Naive thymus-derived CD8-positive, alpha-beta T cell (primary cell): ENCODE data around the gene DNAH8. TPM values are rescaled to one million over a fixed set of nuclear protein-coding genes. Genes with fewer than 3 reads are reported as not detected.

Experiments used
- ATAC-seq, 2 donors: fragments of 150-1000 bp; cut with Tn5 transposase in 1 of 2; sonication (Bioruptor Pico), chemical (Tn5 transposase) in 1 of 2; 1 replicate in 1 of 2; 2 replicates in 1 of 2; pipeline ENCODE4 v1.10.0; 2021; ENCODE audit warnings: mild to moderate bottlenecking in 2 of 2, moderate library complexity in 2 of 2
- POLR2A ChIA-PET: fragments of 350-600 bp; sonication (Branson Sonifier 250); formaldehyde crosslinking; loops from one replicate; lab custom pipeline; 2021; ENCODE audit warnings: antibody characterized with exemption; lab: Charles Lee
- DNase-seq, 10 donors: peaks; one replicate each; pipeline versions ENCODE4 v3.0.0 to v3.0.0-alpha.2; 2020 to 2022
- H3K27ac Mint-ChIP-seq, 10 donors: one replicate each; pipeline ENCODE4 v1.8.0; 2020 to 2022; ENCODE audit warnings: mild to moderate bottlenecking in 10 of 10, mixed read lengths in 10 of 10, moderate library complexity in 4 of 10, inconsistent platforms in 1 of 10
- H3K27me3 Mint-ChIP-seq, 5 donors: one replicate each; pipeline ENCODE4 v1.8.0; 2021 to 2022; ENCODE audit warnings: mixed read lengths in 5 of 5
- H3K36me3 Mint-ChIP-seq, 3 donors: one replicate each; pipeline ENCODE4 v1.8.0; 2020 to 2022; ENCODE audit warnings: mixed read lengths in 3 of 3, mild to moderate bottlenecking in 2 of 3, inconsistent platforms in 1 of 3
- H3K4me1 Mint-ChIP-seq, 4 donors: one replicate each; pipeline ENCODE4 v1.8.0; 2021 to 2022; ENCODE audit warnings: mixed read lengths in 4 of 4
- H3K4me3 Mint-ChIP-seq, 10 donors: one replicate each; pipeline ENCODE4 v1.8.0; 2020 to 2022; ENCODE audit warnings: mild to moderate bottlenecking in 10 of 10, mixed read lengths in 10 of 10, moderate library complexity in 6 of 10, inconsistent platforms in 1 of 10
- H3K9me3 Mint-ChIP-seq, 9 donors: one replicate each; pipeline ENCODE4 v1.8.0; 2020 to 2022; ENCODE audit warnings: mixed read lengths in 9 of 9, mild to moderate bottlenecking in 3 of 9, inconsistent platforms in 1 of 9, moderate library complexity in 1 of 9
- polyA plus RNA-seq, 3 donors: library from polyadenylated mRNA; unstranded; fragments of 300-500 nt; fragmentation: Illumina TruSeq; gene quantifications; one replicate each; pipeline ENCODE4 v1.2.3, GENCODE V29; 2021
- total RNA-seq, 8 experiments: library from RNA in 2 of 8; stranded (reverse) in 2 of 8; gene quantifications; one replicate each; pipeline ENCODE4 v1.2.3 and lab custom pipeline; 2021 to 2026

DNAH8 gene
- total and polyA plus RNA-seq, 5 experiments from 2014 or later: not detected

- DNase-seq (no peak), ATAC-seq (no peak)
- Mint-ChIP-seq H3K27ac (no peak overlapping the region), H3K9me3 (no peaks in the 10 kb centered on the region), H3K4me3 (no peak overlapping the region), H3K4me1 (peaks cover 0 to 4% (median under 1%) of the 10 kb centered on the region in 4 donors), H3K36me3 (no peaks in the 10 kb centered on the region), H3K27me3 (peaks cover 28 to 69% (median 48%) of the 10 kb centered on the region in 5 donors)
- POLR2A ChIA-PET: no interaction called here
These were observed 322.6 kb downstream of the DNAH8 start for GRCh38 chr6:39037707-39038106.

- peaks cover 18 to 59% (median 42%) of the 10 kb centered on the region in 5 donors for H3K27me3 Mint-ChIP-seq
- H3K36me3 Mint-ChIP-seq: no peaks in the 10 kb centered on the region
- no peak for ATAC-seq
- no peak for DNase-seq
- no peak overlapping the region for H3K4me3 Mint-ChIP-seq
- POLR2A ChIA-PET: no interaction called here
- H3K4me1 Mint-ChIP-seq: peaks cover 0 to 4% (median under 1%) of the 10 kb centered on the region in 4 donors
- no peaks in the 10 kb centered on the region for H3K9me3 Mint-ChIP-seq
- no peak overlapping the region for H3K27ac Mint-ChIP-seq
These were observed 325.1 kb downstream of the DNAH8 start for GRCh38 chr6:39040080-39040673.

DNA sequence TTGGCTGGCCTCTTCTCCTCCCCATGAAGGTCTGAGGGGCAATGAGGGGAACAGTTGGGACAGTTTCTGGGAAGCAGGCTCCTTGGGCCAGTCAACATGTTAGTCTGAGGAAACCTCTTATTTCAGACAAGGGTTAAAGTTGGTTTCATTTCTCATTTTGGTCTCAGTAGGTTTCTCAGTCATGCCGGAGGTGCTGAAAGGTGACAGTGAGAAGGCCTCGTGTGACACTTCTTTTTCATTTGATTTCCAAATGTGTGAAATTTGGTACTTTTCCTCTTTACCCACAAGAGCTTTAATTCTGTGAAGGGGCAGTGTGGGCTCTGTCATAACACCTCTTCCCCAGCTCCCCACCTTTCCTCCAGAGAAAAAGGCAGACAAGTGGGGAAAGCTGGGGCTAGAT, 326.0 kb downstream of the DNAH8 start:
- DNase-seq (no peak), ATAC-seq (no peak)
- Mint-ChIP-seq H3K9me3 (no peaks in the 10 kb centered on the region), H3K27ac (no peak overlapping the region), H3K27me3 (peaks cover 18 to 59% (median 42%) of the 10 kb centered on the region in 5 donors), H3K4me3 (no peak overlapping the region), H3K36me3 (no peaks in the 10 kb centered on the region), H3K4me1 (peaks cover 0 to 4% (median under 1%) of the 10 kb centered on the region in 4 donors)
- POLR2A ChIA-PET: no interaction called here

DNA sequence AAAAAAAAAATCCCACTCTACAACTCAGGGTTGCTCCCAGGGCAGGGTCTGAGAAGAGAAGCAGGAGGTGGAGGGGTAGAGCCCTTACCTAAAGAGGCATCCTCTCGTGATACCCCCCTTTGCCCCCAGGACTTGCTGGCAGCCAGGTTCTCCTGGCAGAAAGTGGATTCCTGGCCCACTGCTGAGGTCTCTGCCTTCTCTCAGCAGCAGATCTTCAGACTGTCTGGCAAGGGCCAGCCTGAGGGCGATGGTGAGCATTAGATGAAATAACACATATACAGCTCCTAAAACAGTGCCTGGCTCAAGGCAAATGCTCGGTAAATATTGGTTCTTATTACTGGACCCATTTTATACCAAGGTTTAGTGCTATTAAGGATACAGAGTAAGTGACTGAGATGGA, 328.7 kb downstream of the DNAH8 start:
- POLR2A ChIA-PET: no interaction called here

GRCh38 chr6:39044181-39044580, 329.1 kb downstream of the DNAH8 start:
- Mint-ChIP-seq H3K4me3 (no peak overlapping the region), H3K4me1 (peaks cover 1 to 9% (median 4%) of the 10 kb centered on the region in 4 donors), H3K27me3 (peaks cover 7 to 38% (median 29%) of the 10 kb centered on the region in 5 donors), H3K36me3 (no peaks in the 10 kb centered on the region), H3K9me3 (no peaks in the 10 kb centered on the region), H3K27ac (no peak overlapping the region)
- ATAC-seq (no peak), DNase-seq (no peak)
- POLR2A ChIA-PET: no interaction called here

More for the DNA sequence above, 328.7 kb downstream of the DNAH8 start:
- Mint-ChIP-seq H3K9me3 (no peaks in the 10 kb centered on the region), H3K4me1 (peaks cover 0 to 8% (median 1%) of the 10 kb centered on the region in 4 donors), H3K27ac (no peak overlapping the region), H3K4me3 (no peak overlapping the region), H3K27me3 (peaks cover 9 to 39% (median 31%) of the 10 kb centered on the region in 5 donors), H3K36me3 (no peaks in the 10 kb centered on the region)
- no peak for ATAC-seq
- no peak for DNase-seq

- Mint-ChIP-seq H3K9me3 (no peaks in the 10 kb centered on the region), H3K4me1 (peaks cover 17 to 32% (median 27%) of the 10 kb centered on the region in 4 donors), H3K4me3 (peak overlapping the region; percentile 24 to 84 (median 62)), H3K36me3 (no peaks in the 10 kb centered on the region), H3K27me3 (peaks cover 12 to 46% (median 33%) of the 10 kb centered on the region in 5 donors), H3K27ac (no peak overlapping the region)
- no peak for DNase-seq
- no peak for ATAC-seq
- POLR2A ChIA-PET: no interaction called here
These were observed 332.6 kb downstream of the DNAH8 start for GRCh38 chr6:39047434-39048327.

- H3K4me1 Mint-ChIP-seq: peaks cover 17 to 36% (median 30%) of the 10 kb centered on the region in 4 donors
- no peaks in the 10 kb centered on the region for H3K36me3 Mint-ChIP-seq
- ATAC-seq (peak in 1 of 2 donors; percentile 42), DNase-seq (no peak)
- H3K4me3 Mint-ChIP-seq: peak within 1 kb of the TSS; percentile 49 to 87 (median 66)
- peak within 1 kb of the TSS in 1 of 10 donors; percentile 69 for H3K27ac Mint-ChIP-seq
- H3K27me3 Mint-ChIP-seq: peaks cover 12 to 50% (median 28%) of the 10 kb centered on the region in 5 donors
- H3K9me3 Mint-ChIP-seq: no peaks in the 10 kb centered on the region
- POLR2A ChIA-PET: no interaction called here
These were observed 333.6 kb downstream of the DNAH8 start, which contains the start of gene GLP1R for GRCh38 chr6:39048481-39049399. Gene GLP1R (plus strand): TSS chr6:39048781. CDS start chr6:39048841, 60 bp downstream.

DNA sequence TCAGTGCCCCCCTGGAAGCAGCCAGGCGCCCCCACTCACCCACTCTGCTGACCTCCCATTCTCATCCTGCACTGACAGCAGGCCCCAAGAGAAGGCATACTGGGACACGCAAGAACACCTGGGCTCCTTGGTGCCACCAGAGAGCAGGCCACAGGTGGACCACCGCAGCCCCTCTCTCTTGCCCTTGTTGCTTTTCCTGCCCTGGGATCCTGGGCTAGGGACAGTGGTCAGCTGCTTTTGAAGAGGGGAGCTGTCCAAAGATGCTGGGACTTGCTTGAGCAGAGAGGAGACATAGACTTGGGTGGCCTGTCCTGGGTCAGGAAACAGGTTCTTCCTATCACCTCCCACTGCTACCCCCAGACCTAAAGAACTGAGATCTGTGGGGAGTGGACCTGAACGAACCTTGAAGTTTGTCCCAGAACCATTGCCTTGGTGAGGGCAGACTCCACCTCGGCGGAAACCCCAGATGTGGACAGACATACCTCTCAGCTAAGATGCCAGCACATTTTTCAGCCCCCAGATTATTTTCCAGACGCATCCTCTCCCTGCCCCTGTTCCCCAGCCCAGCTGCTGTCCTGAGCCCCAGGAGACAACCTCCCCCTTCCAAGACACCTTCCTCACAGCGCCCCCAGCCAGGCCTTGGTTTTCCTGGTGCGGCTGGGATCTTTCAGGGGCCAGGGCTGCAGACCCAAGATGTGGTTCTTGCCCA, 334.6 kb downstream of the DNAH8 start:
- Mint-ChIP-seq H3K4me3 (peak overlapping the region in 9 of 10 donors; percentile 30 to 87 (median 66)), H3K27me3 (peaks cover 12 to 57% (median 31%) of the 10 kb centered on the region in 5 donors), H3K4me1 (peaks cover 17 to 36% (median 31%) of the 10 kb centered on the region in 4 donors), H3K27ac (no peak overlapping the region), H3K36me3 (no peaks in the 10 kb centered on the region), H3K9me3 (no peaks in the 10 kb centered on the region)
- DNase-seq (no peak), ATAC-seq (no peak)
- POLR2A ChIA-PET: no interaction called here

DNA sequence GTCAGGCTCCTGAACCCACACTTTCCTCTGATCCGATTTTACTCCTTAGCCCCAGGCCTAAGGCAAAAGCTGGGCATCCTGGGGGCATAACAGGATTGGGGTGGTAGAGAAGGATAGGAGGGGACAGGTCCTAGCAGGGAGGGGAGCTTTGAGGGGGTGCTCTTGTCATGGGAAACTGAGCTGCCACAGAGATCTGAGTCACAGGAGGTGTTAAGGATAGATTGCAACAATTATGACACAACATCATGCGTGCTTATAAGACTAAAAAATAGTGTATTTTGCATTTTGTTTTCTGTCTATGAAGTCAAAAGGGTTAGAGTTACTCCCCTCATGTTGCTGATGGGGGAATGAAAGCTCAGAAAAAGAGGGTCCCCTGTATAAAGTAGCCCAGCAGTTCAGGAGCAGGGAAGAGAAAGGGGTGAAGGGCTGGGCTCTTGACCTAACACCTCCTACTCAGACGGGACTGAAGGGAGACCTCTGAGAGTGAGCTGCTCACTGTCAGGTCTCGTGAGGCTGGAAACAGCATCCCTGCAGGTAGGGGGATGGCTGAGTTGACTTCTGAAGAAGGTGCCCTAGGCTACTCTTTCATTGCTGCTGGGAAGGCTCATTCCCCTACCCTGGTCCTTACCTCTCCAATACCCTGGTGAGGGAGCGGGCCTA, 335.5 kb downstream of the DNAH8 start:
- H3K9me3 Mint-ChIP-seq: no peaks in the 10 kb centered on the region
- POLR2A ChIA-PET: no interaction called here
- H3K4me3 Mint-ChIP-seq: peak overlapping the region in 5 of 10 donors; percentile 4 to 84 (median 30)
- peaks cover 12 to 57% (median 31%) of the 10 kb centered on the region in 5 donors for H3K27me3 Mint-ChIP-seq
- H3K4me1 Mint-ChIP-seq: peaks cover 17 to 36% (median 31%) of the 10 kb centered on the region in 4 donors
- peak overlapping the region in 1 of 10 donors; percentile 65 for H3K27ac Mint-ChIP-seq
- no peaks in the 10 kb centered on the region for H3K36me3 Mint-ChIP-seq
- no peak for ATAC-seq
- no peak for DNase-seq

- POLR2A ChIA-PET: no interaction called here
- Mint-ChIP-seq H3K36me3 (no peaks in the 10 kb centered on the region), H3K9me3 (no peaks in the 10 kb centered on the region), H3K4me3 (peak overlapping the region in 1 of 10 donors; percentile 1), H3K27me3 (peaks cover 12 to 57% (median 33%) of the 10 kb centered on the region in 5 donors), H3K27ac (peak overlapping the region in 2 of 10 donors; percentile 12 to 24), H3K4me1 (peaks cover 17 to 36% (median 31%) of the 10 kb centered on the region in 4 donors)
- no peak for DNase-seq
- no peak for ATAC-seq
These were observed 336.4 kb downstream of the DNAH8 start for GRCh38 chr6:39051399-39052122.
